HepG2 (cell line): ENCODE data around the gene TAF6. TPM values are rescaled to one million over a fixed set of nuclear protein-coding genes. Genes with fewer than 3 reads are reported as not detected.

Source experiments
- AHR ChIP-seq: IDR thresholded peaks from 2 replicates; pipeline ENCODE4 v1.6.1; 2018; ENCODE audit warnings: missing genetic modification reagents, missing compliant biosample characterization
- FLYWCH1 ChIP-seq: sonication (generic); formaldehyde crosslinking; IDR thresholded peaks from 2 replicates; pipeline ENCODE4 v1.8.1; 2023; ENCODE audit warnings: mild to moderate bottlenecking, missing genetic modification reagents
- IKZF4 ChIP-seq: sonication (generic); formaldehyde crosslinking; IDR thresholded peaks from 2 replicates; pipeline ENCODE4 v1.5.1; 2020; ENCODE audit warnings: borderline replicate concordance, mild to moderate bottlenecking, low read depth, missing genetic modification reagents; ENCODE audit errors: not compliant biosample characterization
- SAP130 ChIP-seq: IDR thresholded peaks from 2 replicates; pipeline ENCODE4 v1.6.1; 2016; ENCODE audit warnings: low read depth
- SIN3B ChIP-seq: fragments of 150-350 bp; IDR thresholded peaks from 2 replicates; pipeline ENCODE4 v1.6.1; 2014; ENCODE audit warnings: low read length
- TAF1 ChIP-seq: sonication (generic); formaldehyde crosslinking; IDR thresholded peaks from 2 replicates; pipeline ENCODE4 v1.4.0; 2020; ENCODE audit warnings: missing genetic modification reagents
- ZNF24 ChIP-seq: fragments of 450-650 bp; IDR thresholded peaks from 2 replicates; pipeline ENCODE4 v1.6.1; 2017; ENCODE audit warnings: antibody characterized with exemption, mild to moderate bottlenecking
- ZNF281 ChIP-seq: sonication (generic); formaldehyde crosslinking; IDR thresholded peaks from 2 replicates; pipeline ENCODE4 v1.4.0; 2020; ENCODE audit warnings: missing genetic modification reagents, borderline replicate concordance
- ZNF318 ChIP-seq: sonication (generic); formaldehyde crosslinking; IDR thresholded peaks from 2 replicates; pipeline ENCODE4 v1.4.0; 2020; ENCODE audit warnings: mild to moderate bottlenecking, missing genetic modification reagents
- ZNF362 ChIP-seq: sonication (generic); formaldehyde crosslinking; IDR thresholded peaks from 2 replicates; pipeline ENCODE4 v1.4.0; 2020; ENCODE audit warnings: missing genetic modification reagents, mild to moderate bottlenecking, borderline replicate concordance
- ZNF382 ChIP-seq: sonication (generic); formaldehyde crosslinking; IDR thresholded peaks from 2 replicates; pipeline ENCODE4 v1.5.0; 2020; ENCODE audit warnings: missing genetic modification reagents, mild to moderate bottlenecking, borderline replicate concordance
- ZNF501 ChIP-seq: sonication (generic); formaldehyde crosslinking; IDR thresholded peaks from 2 replicates; pipeline ENCODE4 v1.5.1; 2020; ENCODE audit warnings: mild to moderate bottlenecking, moderate library complexity, missing genetic modification reagents
- ZNF562 ChIP-seq: sonication (generic); formaldehyde crosslinking; IDR thresholded peaks from 2 replicates; pipeline ENCODE4 v1.8.0; 2022; ENCODE audit warnings: missing genetic modification reagents, borderline replicate concordance
- ZNF563 ChIP-seq: sonication (generic); formaldehyde crosslinking; IDR thresholded peaks from 2 replicates; pipeline ENCODE4 v1.8.0; 2022; ENCODE audit warnings: mild to moderate bottlenecking, moderate library complexity, missing genetic modification reagents
- ZNF660 ChIP-seq: sonication (generic); formaldehyde crosslinking; IDR thresholded peaks from 2 replicates; pipeline ENCODE4 v1.5.1; 2020; ENCODE audit warnings: mild to moderate bottlenecking, low read depth, missing genetic modification reagents, borderline replicate concordance
- ZNF674 ChIP-seq: sonication (generic); formaldehyde crosslinking; IDR thresholded peaks from 2 replicates; pipeline ENCODE4 v1.5.0; 2020; ENCODE audit warnings: low read depth, mild to moderate bottlenecking, missing genetic modification reagents
- ZNF749 ChIP-seq: sonication (generic); formaldehyde crosslinking; IDR thresholded peaks from 2 replicates; pipeline ENCODE4 v1.8.0; 2022; ENCODE audit warnings: mild to moderate bottlenecking, missing genetic modification reagents, moderate library complexity, borderline replicate concordance
- ZNF773 ChIP-seq: sonication (generic); formaldehyde crosslinking; IDR thresholded peaks from 2 replicates; pipeline ENCODE4 v1.4.0; 2020; ENCODE audit warnings: missing genetic modification reagents, borderline replicate concordance
- ZNF792 ChIP-seq: IDR thresholded peaks from 2 replicates; pipeline ENCODE4 v1.6.1; 2016
- polyA plus RNA-seq, 8 experiments: library from polyadenylated mRNA; depleted of rRNA in 3 of 8; stranded (reverse) in 7 of 8; unstranded in 1 of 8; fragments of >200 nt; fragmentation: Illumina TruSeq in 4 of 8; extraction: Trizol in 4 of 8; gene quantifications; 2 replicates each; pipeline versions ENCODE4 v1.2.1 to v1.2.3, GENCODE V29; 2011 to 2016; ENCODE audit warnings: low read depth in 4 of 8, missing spikeins in 1 of 8, mixed read lengths in 1 of 8; ENCODE audit not compliant: insufficient read depth in 1 of 8
- total RNA-seq, 5 experiments: library from RNA; depleted of rRNA; stranded (reverse); fragments of >200 nt; fragmentation: Illumina TruSeq; extraction: Trizol; gene quantifications; 2 replicates each; pipeline ENCODE4 v1.2.3, GENCODE V29; 2016; ENCODE audit warnings: low read depth in 1 of 5

Gene TAF6
- total and polyA plus RNA-seq, 2 of the 13 experiments (the other 11 are each of a cell fraction or from before 2014, with no cell fraction given), result 12.9 to 18.8 TPM

- TF ChIP-seq ZNF749 (CRISPR knock-in tag) (no peak), ZNF501 (CRISPR knock-in tag) (no peak; the same call in 1 of the 2 replicates), ZNF660 (no peak), TAF1 (CRISPR knock-in tag) (no peak), ZNF563 (no peak), ZNF562 (CRISPR knock-in tag) (no peak), ZNF792 (CRISPR knock-in tag) (no peak), ZNF24 (no peak), SIN3B (no peak), ZNF281 (CRISPR knock-in tag) (no peak), ZNF382 (CRISPR knock-in tag) (no peak), ZNF674 (CRISPR knock-in tag) (peak; percentile 3; the same call in 1 of the 2 replicates), IKZF4 (CRISPR knock-in tag) (no peak), FLYWCH1 (CRISPR knock-in tag) (no peak), ZNF773 (CRISPR knock-in tag) (no peak), AHR (CRISPR knock-in tag) (no peak), ZNF362 (CRISPR knock-in tag) (no peak), ZNF318 (CRISPR knock-in tag) (no peak), SAP130 (CRISPR knock-in tag) (peak; percentile 44; the same call in 1 of the 2 replicates)
These were observed 38.1 kb downstream of the TAF6 start (continued) for GRCh38 chr7:100080907-100081534.
